ENCODE data around the gene CD1B. TPM values are rescaled to one million over a fixed set of nuclear protein-coding genes. Genes with fewer than 3 reads are reported as not detected.
"Not testable (repeated sequence)": the region's sequence is repeated elsewhere in the genome, so short reads cannot be mapped to it uniquely, and the experiment has no call there.

CD1B gene
- total RNA-seq (ENCODE audit: unreplicated experiment): not detected
- long read RNA-seq: 0 reads

DNA sequence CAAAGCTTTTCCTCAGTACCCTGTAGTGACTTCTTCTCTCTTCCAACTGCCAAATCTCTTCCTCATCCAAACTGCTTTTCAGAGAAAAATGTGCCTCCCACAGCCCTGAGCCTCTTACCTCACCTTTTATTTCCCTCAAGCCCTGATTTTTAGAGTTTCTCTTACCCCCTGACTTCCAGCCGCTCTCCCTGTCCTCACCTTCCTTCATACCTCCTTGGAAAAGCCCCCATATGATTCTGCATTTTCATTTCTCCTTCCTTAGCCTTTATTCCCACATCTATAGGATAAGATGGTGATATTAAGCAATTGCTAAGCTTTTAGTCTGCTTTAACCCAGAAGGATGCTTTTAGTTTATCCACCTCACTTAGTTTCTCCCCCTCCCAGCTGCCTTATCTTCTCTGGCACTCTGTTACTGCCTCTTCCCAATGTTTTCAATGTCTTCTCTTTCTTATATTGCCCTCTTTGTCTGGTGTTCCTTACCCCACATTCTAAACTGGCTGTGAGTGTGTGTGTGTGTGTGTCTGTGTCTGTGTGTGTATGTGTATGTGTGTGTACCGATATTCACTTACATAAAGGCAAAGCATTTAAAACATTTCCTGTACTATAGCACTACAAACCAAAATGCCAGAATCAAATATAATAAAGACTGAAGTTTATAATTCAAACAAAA, at the start of gene CD1B:
Gene CD1B (minus strand): TSS at position 51 of the 670 bp plus-strand sequence. CDS start 108 bp downstream, outside the sequence.
- Mint-ChIP-seq H3K27me3 (ENCODE audit: unreplicated experiment) (no peaks in the 10 kb centered on the region), H3K36me3 (ENCODE audit: unreplicated experiment) (no peaks in the 10 kb centered on the region), H3K4me1 (ENCODE audit: low read depth, unreplicated experiment) (no peaks in the 10 kb centered on the region), H3K9me3 (ENCODE audit: unreplicated experiment) (no peaks in the 10 kb centered on the region), H3K4me3 (ENCODE audit: unreplicated experiment) (no peak within 1 kb of the TSS), H3K27ac (ENCODE audit: unreplicated experiment) (no peak within 1 kb of the TSS)
- DNase-seq: no peak
- TF ChIP-seq, protein P1, sequence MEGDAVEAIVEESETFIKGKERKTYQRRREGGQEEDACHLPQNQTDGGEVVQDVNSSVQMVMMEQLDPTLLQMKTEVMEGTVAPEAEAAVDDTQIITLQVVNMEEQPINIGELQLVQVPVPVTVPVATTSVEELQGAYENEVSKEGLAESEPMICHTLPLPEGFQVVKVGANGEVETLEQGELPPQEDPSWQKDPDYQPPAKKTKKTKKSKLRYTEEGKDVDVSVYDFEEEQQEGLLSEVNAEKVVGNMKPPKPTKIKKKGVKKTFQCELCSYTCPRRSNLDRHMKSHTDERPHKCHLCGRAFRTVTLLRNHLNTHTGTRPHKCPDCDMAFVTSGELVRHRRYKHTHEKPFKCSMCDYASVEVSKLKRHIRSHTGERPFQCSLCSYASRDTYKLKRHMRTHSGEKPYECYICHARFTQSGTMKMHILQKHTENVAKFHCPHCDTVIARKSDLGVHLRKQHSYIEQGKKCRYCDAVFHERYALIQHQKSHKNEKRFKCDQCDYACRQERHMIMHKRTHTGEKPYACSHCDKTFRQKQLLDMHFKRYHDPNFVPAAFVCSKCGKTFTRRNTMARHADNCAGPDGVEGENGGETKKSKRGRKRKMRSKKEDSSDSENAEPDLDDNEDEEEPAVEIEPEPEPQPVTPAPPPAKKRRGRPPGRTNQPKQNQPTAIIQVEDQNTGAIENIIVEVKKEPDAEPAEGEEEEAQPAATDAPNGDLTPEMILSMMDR (IDR thresholded peaks at IDR 0.05; ENCODE audit: partially characterized antibody, unreplicated experiment): no peak

DNA sequence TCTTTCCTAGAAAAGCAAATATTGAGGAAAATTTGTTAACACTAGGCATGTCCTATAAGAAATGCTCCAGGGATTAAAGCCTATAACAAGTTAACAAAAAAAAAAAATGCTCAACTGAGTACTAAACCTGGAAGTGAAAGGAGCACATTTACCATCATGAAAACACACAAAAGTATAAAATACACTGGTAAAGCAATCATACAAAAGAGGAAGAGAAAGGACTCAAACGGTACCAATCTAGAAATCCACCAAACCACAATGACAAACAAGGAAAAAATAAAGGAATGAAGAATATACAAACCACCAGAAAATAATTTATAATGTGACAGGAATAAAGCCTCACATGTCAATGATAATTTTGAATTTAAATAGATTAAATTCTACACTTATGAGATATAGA, 43.5 kb upstream of the CD1B start:
- Mint-ChIP-seq H3K4me3 (ENCODE audit: unreplicated experiment) (no peak overlapping the region), H3K4me1 (ENCODE audit: low read depth, unreplicated experiment) (no peaks in the 10 kb centered on the region), H3K9me3 (ENCODE audit: unreplicated experiment) (peaks cover 5% of the 10 kb centered on the region), H3K27me3 (ENCODE audit: unreplicated experiment) (peaks cover 4% of the 10 kb centered on the region), H3K27ac (ENCODE audit: unreplicated experiment) (no peak overlapping the region), H3K36me3 (ENCODE audit: unreplicated experiment) (peaks cover 4% of the 10 kb centered on the region)
- no peak for DNase-seq
- TF ChIP-seq, protein P1 (IDR thresholded peaks at IDR 0.05; ENCODE audit: partially characterized antibody, unreplicated experiment): no peak

DNA sequence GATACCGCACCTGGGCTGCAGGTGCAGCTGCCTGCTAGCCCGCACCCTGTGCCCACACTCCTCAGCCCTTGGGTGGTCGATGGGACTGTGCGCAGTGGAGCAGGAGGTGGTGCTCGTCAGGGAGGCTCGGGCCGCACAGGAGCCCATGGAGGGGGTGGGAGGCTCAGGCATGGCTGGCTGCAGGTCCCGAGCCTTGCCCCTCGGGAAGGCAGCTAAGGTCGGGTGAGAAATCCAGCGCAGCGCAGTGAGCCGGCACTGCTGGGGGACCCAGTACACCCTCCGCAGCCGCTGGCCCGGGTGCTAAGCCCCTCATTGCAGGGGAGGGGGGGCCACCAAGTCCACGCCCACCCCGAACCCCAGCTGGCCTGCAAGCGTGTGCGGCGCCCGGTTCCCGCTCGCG, 42.8 kb upstream of the CD1B start:
- not testable (repeated sequence) for H3K4me1 Mint-ChIP-seq (ENCODE audit: low read depth, unreplicated experiment); H3K9me3 Mint-ChIP-seq (ENCODE audit: unreplicated experiment); H3K27ac Mint-ChIP-seq (ENCODE audit: unreplicated experiment); H3K27me3 Mint-ChIP-seq (ENCODE audit: unreplicated experiment); H3K4me3 Mint-ChIP-seq (ENCODE audit: unreplicated experiment); DNase-seq; H3K36me3 Mint-ChIP-seq (ENCODE audit: unreplicated experiment)

DNA sequence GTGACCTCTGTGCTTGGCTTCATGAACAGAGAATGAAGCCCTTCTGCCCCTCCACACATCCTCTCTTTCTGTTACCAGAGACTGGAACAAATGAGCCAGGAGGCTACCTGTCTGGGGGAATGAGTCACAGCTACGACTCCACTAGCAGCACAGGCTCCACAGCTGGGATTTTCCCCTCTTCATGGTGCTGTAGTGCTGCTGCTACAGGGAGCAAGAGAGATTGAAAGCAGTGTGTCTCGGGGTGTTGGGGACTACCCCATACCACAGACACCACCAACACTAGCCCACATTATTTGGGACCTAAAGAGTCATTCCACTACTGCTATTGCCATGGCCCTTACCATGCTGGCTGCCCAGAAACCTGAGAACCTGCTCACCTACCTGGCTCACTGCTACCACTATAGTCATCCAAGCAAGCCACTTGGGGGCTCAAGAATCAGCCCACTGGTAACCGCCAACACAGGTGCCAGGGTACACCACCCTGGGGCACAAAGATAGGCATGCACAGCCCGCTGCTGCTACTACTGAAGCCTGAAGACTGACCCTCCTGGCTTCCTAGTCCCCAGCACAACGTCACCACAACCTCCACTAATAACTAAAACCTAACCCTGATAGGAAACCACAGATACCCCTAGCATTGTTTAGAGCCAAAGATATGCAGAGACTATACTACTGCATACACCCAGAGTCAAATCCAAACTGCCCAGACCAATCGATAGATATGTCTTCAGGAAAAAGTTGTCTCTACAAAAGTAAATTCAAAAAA, 40.0 kb upstream of the CD1B start:
- Mint-ChIP-seq H3K36me3 (ENCODE audit: unreplicated experiment) (peaks cover 5% of the 10 kb centered on the region), H3K27ac (ENCODE audit: unreplicated experiment) (no peak overlapping the region), H3K4me3 (ENCODE audit: unreplicated experiment) (no peak overlapping the region), H3K27me3 (ENCODE audit: unreplicated experiment) (peaks cover 4% of the 10 kb centered on the region), H3K4me1 (ENCODE audit: low read depth, unreplicated experiment) (no peaks in the 10 kb centered on the region), H3K9me3 (ENCODE audit: unreplicated experiment) (peaks cover 7% of the 10 kb centered on the region)
- TF ChIP-seq, protein P1 (IDR thresholded peaks at IDR 0.05; ENCODE audit: partially characterized antibody, unreplicated experiment): no peak
- DNase-seq: no peak

DNA sequence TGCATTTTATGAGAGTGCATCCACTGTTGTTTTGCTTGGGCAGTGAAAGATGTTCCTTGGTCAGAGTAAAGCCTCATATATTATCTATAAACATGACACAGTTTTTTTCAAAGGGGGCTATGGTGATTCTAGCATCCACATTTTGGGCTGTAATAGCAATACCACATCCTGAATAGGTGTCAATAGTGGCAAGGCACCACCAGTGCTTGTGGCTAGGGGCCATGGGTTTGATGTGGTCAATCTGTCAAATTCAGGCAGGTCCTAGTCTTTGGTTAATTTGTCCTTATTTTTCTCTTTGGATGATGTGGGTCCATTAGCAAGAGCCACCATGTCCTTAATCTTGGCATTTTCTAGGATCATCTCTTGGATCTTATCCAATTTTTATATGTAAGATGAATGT, 35.5 kb upstream of the CD1B start:
- Mint-ChIP-seq H3K4me3 (ENCODE audit: unreplicated experiment) (no peak overlapping the region), H3K27ac (ENCODE audit: unreplicated experiment) (no peak overlapping the region), H3K4me1 (ENCODE audit: low read depth, unreplicated experiment) (no peaks in the 10 kb centered on the region), H3K27me3 (ENCODE audit: unreplicated experiment) (peaks cover 4% of the 10 kb centered on the region), H3K9me3 (ENCODE audit: unreplicated experiment) (peaks cover 6% of the 10 kb centered on the region), H3K36me3 (ENCODE audit: unreplicated experiment) (peaks cover 5% of the 10 kb centered on the region)
- TF ChIP-seq, protein P1 (IDR thresholded peaks at IDR 0.05; ENCODE audit: partially characterized antibody, unreplicated experiment): no peak
- no peak for DNase-seq

Data from glutamatergic neuron (in vitro differentiated cells).